Adrenal gland (tissue), 5 donors: ENCODE results near the gene MCM6.

Source experiments
- POLR2A ChIP-seq, 2 donors: fragments of 450-650 bp; IDR thresholded peaks; one replicate each; pipeline ENCODE4 v1.6.1; 2017; ENCODE audit warnings: antibody characterized with exemption in 2 of 2, mild to moderate bottlenecking in 2 of 2, moderate library complexity in 1 of 2
- TF ChIP-seq, protein P1 (sequence below), 6 experiments: fragments of 450-650 bp in 4 of 6; fragments of 200-600 bp in 2 of 6; sonication (generic) in 1 of 6; IDR thresholded peaks; 1 replicate in 5 of 6; 2 replicates in 1 of 6; pipeline versions ENCODE4 v1.5.1 to v1.8.0; 2016 to 2021; ENCODE audit warnings: antibody characterized with exemption in 6 of 6, mild to moderate bottlenecking in 2 of 6, moderate library complexity in 1 of 6
- donor health status: DM: no; HTN: no; CAD: no.

DNA sequence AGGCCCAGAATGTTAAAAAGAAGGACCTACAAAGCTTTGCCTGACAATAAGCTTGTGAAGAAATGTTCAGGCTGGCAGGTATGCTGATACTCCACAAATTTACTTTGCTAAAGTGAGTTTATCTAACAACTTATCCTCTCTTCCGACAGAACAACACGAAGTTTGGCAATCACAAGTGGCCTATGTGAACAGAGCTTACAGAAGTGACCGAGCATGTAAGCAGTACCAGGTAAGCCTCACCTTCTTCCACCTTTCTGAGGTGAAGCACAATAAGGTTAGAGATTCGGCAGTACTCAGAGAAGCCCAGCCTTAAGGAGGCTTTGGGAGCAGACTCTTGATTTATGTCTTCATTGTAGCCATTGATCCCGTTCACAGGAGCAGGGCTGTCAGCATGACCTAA lies 30.2 kb downstream of the MCM6 start:
- TF ChIP-seq, protein P1, sequence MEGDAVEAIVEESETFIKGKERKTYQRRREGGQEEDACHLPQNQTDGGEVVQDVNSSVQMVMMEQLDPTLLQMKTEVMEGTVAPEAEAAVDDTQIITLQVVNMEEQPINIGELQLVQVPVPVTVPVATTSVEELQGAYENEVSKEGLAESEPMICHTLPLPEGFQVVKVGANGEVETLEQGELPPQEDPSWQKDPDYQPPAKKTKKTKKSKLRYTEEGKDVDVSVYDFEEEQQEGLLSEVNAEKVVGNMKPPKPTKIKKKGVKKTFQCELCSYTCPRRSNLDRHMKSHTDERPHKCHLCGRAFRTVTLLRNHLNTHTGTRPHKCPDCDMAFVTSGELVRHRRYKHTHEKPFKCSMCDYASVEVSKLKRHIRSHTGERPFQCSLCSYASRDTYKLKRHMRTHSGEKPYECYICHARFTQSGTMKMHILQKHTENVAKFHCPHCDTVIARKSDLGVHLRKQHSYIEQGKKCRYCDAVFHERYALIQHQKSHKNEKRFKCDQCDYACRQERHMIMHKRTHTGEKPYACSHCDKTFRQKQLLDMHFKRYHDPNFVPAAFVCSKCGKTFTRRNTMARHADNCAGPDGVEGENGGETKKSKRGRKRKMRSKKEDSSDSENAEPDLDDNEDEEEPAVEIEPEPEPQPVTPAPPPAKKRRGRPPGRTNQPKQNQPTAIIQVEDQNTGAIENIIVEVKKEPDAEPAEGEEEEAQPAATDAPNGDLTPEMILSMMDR (IDR thresholded peaks at IDR 0.05) = no peak
- TF ChIP-seq POLR2A (IDR thresholded peaks at IDR 0.05) = no peak
